GM12891 (cell line): ENCODE results near the gene S1PR1.

ENCODE experiments used
- POLR2A ChIP-seq: IDR thresholded peaks from 2 replicates; pipeline ENCODE4 v1.6.1; 2011; ENCODE audit warnings: low read depth, low read length, control low read depth
- POLR2AphosphoS5 ChIP-seq: IDR thresholded peaks from 2 replicates; pipeline ENCODE4 v1.6.1; 2011; ENCODE audit warnings: low read depth, low read length, control low read depth
- POU2F2 ChIP-seq: IDR thresholded peaks from 2 replicates; pipeline ENCODE4 v1.6.1; 2011; ENCODE audit warnings: low read depth, mild to moderate bottlenecking, control low read depth, low read length, moderate library complexity

DNA sequence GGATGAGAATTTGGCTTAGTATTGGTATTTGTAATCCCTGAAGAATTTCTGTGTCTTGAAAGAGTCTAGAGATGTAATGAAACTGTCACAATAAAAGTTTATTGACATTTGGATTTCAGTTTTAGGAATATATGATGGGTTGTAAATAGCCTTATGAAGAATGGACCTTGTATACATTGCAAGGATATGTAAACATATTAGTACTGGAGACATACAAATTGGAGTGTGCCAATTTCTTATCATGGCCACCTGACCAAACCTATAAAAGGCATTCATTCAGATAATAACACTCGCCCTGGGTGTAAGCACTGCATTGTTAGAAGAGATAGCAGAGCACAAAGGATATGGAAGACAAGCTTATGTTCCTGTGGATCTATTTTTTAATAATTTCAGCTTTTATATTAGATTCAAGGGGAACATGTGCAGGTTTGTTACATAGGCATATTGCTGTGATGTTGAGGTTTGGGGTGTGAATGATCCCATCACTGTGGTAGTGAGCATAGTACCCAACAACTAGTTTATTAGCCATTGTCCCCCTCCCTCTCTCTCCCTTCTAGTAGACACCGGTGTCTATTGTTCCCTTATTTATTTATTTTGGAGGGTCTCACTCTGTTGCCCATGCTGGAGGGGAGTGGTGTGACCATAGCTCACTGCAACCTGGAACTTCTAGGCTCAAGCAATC, 8.6 kb downstream of the S1PR1 start:
- no peak for TF ChIP-seq POLR2AphosphoS5
- TF ChIP-seq POLR2A: no peak
- TF ChIP-seq POU2F2: no peak
